Activated CD4-positive, alpha-beta T cell treated with anti-CD3 and anti-CD28 coated beads, Interleukin-2, amount 50 U/mL, for 4 hours (primary cell): Measurements from ENCODE around the gene ATP10D.

Experiments
- DNase-seq, 2 experiments: peaks; one replicate each; pipeline ENCODE4 v3.0.0-alpha.2; 2020

Gene ATP10D

GRCh38 chr4:47598896-47599295 is 113.8 kb downstream of the ATP10D start:
- no peak for DNase-seq

- DNase-seq: no peak
These were observed 121.4 kb downstream of the ATP10D start for GRCh38 chr4:47606482-47606881.

GRCh38 chr4:47612116-47613023 is 127.3 kb downstream of the ATP10D start:
- no peak for DNase-seq

DNA sequence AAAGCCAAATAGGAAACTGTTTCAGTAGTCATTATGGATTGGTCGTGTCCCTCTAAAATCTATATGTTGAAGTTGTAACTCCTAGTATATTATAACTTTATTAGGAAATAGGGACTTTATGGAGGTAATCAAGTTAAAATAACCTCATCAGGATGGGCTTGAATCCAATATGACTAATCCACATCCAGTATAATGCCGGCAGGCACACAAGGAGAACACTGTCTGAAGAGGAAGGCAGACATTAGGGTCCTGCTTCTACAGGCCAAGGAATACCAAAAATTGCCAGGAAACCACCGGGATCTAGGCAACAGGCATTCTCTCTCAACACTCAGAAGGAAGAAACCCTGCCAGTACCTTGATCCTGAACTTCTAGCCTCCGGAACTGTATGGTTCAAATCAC is 130.3 kb downstream of the ATP10D start:
- DNase-seq: no peak

DNA sequence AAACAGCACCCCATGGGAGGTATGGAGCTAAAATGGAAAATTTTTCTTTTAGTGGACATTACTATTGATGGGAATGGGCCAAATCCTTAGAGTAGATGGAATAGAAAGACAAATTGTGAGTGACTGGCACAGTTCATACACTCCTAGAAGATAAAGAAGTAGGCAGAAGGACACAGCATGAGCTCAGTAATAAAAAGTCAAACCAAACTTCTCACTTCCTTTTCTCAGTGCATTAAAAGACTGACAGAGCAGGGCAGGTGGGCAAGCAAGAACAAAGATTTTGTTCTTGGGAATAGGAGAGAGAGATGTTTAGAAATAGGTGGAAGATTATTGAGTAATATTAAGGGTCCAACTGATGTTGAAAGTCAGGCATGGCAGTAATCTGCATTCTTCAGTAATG is 132.5 kb downstream of the ATP10D start:
- no peak for DNase-seq

- DNase-seq: no peak
These were observed 134.6 kb downstream of the ATP10D start for GRCh38 chr4:47619691-47620090.

GRCh38 chr4:47621181-47621580 is 136.1 kb downstream of the ATP10D start:
- DNase-seq: no peak

GRCh38 chr4:47624031-47624441 is 139.0 kb downstream of the ATP10D start:
- DNase-seq: no peak

- no peak for DNase-seq
These were observed 146.1 kb downstream of the ATP10D start for GRCh38 chr4:47631161-47631560.

DNA sequence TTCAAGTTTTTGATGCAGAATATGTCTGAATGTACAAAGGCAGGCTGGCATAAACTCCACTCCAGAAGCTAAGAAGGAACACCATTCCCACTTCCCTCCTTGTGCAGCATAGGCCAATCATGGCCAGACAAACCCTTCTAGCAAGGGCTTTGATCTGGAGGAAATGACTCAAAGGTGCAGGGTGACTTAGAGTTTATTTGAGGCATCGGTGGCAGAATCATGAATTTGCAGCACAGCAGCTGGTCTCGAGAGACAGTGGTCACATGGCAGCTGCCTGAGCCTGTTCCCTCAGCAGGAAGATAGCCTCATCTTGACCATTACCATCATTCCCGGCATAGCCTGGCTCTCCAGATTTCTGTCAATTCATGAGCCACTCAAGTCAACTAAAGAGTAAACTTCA is 154.5 kb downstream of the ATP10D start:
- DNase-seq: no peak

- DNase-seq: no peak
These were observed 155.8 kb downstream of the ATP10D start for GRCh38 chr4:47640911-47641310.

DNA sequence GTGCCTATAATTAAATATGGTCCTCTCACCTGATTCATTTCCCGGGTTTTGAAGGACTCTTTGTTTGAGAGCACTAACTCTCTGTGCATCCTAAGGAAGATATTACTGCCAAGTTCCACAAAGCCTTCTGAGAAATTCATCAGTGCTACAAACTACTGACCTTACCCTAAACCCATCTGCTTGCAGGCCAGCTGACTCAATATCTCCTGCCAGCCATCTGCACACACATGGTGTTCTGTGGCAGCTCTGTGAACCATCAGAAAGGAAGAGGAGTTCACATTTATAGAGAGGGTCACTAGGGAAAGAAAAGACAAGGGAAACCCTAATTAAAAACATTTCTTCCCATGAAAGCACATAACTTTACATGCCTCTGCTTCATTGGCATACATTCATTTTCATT is 156.7 kb downstream of the ATP10D start:
- no peak for DNase-seq

GRCh38 chr4:47642191-47642830 is 157.2 kb downstream of the ATP10D start:
- DNase-seq: no peak
